Central memory CD4-positive, alpha-beta T cell (primary cell): Measurements from ENCODE around the gene TEX11.
"Not testable (repeated sequence)": the region's sequence is repeated elsewhere in the genome, so short reads cannot be mapped to it uniquely, and the experiment has no call there.

Experiments used
- DNase-seq: peaks from one replicate; pipeline ENCODE4 v3.0.0; 2022

Gene TEX11

DNA sequence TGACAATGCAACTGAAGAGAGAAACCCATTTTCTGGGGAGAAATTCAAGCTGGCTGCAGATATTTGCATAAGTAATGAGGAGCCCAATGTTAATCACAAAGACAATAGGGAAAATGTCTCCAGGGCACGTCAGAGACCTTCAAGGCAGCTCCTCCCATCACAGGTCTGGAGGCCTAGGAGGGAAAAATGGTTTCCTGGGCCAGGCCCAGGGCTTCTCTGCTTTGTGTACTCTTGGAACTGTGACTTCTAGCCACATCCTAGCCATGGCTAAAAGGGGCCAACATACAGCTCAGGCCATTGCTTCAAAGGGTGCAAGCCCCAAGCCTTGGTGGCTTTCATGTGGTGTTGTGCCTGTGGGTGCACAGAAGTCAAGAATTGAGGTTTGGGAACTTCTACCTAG is 321.4 kb downstream of the TEX11 start:
- not testable (repeated sequence) for DNase-seq

DNA sequence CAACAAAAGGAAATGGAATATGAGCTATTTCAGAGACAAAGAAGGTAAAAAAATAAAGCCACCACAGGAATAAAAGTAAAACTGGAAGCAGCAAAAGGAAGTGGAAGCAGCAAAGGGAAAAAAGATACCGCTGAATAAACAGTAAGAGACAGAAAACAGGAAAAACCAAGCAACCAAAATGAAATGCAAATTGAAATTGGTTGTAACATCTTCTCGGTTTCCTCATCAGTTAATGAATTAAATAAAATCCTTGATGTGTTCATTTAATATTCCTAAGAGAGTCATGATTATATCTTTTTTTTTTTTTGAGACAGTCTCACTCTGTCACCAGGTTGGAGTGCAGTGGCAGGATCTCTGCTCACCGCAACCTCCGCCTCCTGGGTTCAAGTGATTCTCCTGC is 331.1 kb downstream of the TEX11 start:
- DNase-seq = no peak

DNA sequence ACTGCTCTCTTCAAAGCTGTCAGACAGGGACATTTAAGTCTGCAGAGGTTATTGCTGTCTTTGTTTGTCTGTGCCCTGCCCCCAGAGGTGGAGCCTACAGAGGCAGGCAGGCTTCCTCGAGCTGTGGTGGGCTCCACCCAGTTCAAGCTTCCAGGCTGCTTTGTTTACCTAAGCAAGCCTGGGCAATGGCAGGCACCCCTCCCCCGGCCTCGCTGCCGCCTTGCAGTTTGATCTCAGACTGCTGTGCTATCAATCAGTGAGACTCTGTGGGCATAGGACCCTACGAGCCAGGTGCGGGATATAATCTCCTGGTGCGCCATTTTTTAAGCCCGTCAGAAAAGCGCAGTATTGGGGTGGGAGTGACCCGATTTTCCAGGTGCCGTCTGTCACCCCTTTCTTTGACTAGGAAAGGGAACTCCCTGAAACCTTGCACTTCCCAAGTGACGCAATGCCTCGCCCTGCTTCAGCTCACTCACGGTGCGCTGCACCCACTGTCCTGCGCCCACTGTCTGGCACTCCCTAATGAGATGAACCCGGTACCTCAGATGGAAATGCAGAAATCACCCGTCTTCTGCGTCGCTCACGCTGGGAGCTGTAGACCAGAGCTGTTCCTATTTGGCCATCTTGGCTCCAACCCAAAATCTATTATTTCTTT is 338.5 kb downstream of the TEX11 start:
- not testable (repeated sequence) for DNase-seq

DNA sequence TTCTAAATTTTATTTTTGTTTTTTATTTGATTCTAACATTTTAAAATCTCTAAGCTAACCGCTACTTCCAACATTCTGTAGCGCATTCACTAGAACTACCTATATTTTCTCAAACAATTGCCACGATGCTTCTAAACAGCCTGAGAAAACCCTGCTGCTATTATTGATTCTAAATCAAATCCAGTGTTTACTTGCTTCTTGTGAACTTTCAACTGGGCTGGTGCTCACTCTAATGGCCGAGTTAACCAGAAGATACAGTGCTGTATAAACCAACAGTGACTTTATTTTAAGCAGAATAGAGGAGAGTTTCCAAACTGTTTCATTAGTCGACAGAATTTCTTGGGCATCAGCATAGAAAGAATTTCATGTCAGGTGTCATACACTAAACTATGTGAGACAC is 353.6 kb downstream of the TEX11 start:
- no peak for DNase-seq

DNA sequence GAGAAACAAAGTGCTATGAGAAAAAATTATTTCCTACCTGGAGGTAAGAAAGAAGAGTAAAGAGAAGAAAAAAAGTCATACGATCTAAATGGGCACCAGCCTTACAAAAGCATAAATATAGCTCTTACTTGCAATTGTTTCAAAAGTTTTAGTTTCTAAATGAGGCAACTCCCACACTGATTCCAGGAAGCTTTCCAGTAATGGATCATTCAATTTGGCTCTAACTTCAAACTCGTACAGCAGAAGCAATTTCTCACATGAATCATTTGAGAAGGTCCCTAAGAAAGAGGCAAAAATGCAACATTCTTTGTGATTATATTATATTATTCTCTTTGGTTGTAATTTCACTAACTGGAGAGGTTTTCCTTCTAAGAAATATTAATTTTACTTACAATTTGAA is 354.0 kb downstream of the TEX11 start:
- DNase-seq = no peak

DNA sequence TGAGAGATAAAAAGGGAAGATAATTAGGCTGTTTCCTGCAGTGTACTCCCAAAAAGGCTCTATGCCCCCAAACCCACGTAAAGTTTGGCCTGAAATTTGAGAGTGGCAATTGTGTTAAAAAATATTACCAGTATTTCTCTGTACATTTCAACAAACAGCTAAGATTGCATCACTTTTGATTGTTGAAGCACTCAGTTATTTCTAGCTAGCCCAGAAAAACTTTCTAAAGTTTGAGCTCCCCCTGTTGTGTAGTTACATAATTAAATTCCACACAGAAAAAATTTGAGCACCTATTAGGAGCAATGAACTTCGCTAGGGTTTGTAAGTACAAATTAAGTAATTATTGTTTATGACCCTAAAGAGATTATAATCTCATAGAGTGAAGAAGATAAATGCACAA is 354.4 kb downstream of the TEX11 start:
- DNase-seq = no peak

DNA sequence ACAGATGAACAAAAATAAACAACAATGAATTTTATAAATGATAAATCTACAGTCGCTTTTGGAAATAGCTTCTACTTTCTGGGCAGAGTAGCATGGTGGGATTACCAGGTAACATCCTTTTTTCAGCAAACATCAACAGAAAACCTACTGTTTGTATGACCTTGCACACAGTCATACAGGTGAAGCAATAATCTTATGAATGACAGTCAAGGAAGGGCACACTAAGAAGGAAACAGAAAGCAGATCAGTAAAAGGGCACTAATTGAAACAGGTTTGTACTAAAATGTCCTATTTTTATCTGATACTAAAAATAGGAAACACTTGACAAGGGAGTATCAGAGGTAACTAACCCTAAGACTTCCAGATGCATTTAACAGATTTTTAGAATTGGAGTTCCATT is 355.0 kb downstream of the TEX11 start:
- no peak for DNase-seq

DNA sequence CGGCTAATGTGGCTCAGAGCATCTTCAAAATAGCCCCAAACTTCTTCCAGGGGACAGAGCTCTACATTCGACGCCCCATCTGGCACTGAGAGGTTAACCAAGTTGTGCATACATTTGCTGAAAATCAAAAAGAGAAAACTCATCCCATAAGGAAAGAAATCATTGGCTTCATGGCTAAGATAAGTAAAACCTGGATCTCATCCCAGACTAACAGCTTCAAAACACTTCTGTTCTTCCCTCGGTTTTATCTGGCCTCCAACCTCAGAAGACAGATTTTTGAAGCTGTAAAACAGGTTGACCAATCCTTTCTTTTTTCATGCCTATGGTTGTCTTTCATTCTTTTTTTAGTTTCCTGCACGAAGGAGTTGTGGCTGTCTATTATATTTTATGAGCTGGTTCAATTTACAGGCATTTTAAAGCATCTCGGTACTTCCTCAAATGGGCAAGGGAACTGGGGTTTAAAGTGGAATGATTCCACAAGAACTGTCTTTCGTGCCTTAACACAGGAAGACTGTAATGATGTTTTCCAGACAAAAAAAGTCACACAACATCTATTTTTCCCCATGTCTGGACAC is 356.3 kb downstream of the TEX11 start:
- no peak for DNase-seq

DNA sequence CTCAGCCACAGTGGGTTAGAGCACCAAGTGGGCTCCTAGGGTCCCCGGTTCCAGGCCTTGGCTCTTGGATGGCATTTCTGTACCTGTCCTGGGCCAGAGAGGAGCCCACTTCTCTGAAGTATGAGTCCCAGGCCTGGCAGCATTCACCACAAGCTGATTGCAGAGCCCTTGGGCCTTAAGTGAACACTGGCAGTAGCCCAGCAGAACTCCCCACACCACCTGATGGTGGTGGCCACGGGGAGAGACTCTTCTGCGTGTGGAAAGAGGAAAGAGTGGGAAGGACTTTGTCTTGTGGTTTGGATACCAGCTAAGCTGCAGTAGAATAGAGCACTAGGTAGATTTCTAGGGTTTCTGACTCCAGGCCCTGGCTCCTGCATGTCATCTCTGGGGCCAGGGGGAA is 359.1 kb downstream of the TEX11 start:
- no peak for DNase-seq

DNA sequence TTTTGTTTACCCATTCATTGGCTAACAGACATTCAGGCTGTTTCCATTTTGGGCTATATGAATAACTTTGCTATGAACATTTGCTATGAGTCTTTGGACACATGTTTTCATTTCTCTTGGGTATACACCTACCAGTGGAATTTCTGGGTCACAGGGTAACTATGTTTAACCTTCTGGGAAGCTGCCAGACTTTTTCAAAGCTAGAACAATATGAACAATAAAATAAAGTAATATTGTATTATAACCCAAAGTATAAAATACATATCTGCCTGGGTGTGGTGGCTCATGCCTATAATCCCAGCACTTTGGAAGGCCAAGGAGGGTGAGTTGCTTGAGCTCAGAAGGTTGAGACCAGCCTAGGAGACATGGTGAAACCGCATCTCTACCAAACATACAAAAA is 373.3 kb downstream of the TEX11 start:
- DNase-seq = no peak

DNA sequence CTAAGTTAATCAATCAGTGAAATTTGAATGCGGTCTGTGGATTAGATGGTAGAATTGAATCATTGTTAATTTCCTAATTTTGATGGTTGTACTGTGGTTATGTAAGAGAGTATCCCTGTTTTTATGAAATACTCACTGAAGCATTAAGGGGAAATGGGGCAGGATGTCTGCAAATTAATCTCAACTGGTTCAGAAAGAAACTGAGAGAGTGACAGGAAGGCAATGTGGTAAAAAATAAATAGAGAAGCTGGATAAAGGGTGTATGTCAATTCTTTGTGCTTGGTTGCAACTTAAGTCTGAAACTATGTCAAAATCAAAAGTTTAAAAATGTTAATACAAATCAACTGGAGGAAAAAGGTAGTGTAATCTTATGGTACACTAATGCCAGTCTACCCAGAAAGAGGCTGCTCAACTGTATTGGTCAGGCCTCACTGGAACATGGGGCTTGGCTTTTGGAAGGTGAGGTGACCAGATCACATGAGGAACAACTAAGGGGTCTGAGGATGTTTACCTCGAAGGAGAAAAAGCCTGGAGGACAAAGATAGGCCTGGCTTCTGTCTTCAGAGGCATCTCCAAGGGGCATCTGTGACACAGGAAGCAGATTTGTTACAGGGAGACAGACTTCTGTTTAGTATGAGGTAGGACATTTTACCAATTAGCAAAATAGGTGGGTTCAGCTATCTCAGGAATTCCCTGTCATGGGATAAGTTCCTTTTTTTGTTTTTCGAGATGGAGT is 380.7 kb downstream of the TEX11 start:
- DNase-seq = no peak

DNA sequence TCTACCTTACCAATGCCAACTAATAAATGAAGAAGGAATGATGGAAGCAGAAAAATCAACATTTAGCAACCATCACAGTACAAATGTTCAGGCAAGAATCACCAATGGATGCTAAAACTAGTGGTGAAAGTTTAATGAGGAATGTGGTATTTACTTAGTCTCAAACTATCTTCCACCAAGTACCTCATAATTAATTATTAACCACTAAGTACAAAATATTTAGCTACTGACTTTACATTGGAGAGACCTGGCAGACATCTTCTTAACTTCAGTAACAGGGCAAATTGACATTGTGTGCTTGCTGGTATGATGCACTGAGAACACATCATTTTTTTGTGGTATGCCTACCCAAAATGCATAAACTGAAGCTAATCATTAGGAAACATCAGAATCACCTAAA is 381.5 kb downstream of the TEX11 start:
- DNase-seq = no peak

DNA sequence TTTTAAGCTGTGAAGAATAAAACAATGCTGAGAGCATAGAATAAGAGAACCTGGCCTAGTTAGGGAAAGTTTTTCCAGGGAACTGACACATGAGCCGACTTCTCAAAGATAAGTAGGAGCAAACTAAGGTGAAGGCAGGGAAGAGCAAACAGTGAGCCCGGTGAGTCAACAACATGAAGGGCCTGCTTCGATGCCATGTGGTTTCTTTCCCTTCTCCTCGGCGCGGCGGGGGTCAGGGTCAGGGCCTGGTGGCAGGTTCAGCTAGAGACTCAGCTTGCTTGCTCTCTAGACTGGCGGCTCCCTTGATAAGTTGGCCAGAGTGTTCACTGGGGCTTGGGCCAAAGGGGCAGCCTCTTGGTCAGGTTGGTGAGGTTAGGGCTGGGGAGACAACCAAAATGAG is 382.8 kb downstream of the TEX11 start:
- no peak for DNase-seq

DNA sequence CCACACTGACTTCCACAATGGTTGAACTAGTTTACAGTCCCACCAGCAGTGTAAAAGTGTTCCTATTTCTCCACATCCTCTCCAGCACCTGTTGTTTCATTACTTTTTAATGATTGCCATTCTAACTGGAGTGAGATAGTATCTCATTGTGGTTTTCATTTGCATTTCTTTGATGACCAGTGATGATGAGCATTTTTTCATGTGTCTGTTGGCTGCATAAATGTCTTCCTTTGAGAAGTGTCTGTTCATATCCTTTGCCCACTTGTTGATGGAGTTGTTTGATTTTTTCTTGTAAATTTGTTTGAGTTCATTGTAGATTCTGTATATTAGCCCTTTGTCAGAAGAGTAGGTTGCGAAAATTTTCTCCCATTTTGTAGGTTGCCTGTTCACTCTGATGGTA is 392.8 kb downstream of the TEX11 start:
- not testable (repeated sequence) for DNase-seq

DNA sequence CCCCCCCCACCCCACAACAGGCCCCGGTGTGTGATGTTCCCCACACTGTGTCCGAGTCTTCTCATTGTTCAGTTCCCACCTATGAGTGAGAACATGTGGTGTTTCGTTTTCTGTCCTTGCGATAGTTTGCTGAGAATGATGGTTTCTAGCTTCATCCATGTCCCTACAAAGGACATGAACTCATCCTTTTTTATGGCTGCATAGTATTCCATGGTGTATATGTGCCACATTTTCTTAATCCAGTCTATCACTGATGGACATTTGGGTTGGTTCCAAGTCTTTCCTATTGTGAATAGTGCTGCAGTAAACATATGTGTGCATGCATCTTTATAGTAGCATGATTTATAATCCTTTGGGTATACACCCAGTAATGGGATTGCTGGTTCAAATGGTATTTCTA is 393.2 kb downstream of the TEX11 start:
- DNase-seq = not testable (repeated sequence)

DNA sequence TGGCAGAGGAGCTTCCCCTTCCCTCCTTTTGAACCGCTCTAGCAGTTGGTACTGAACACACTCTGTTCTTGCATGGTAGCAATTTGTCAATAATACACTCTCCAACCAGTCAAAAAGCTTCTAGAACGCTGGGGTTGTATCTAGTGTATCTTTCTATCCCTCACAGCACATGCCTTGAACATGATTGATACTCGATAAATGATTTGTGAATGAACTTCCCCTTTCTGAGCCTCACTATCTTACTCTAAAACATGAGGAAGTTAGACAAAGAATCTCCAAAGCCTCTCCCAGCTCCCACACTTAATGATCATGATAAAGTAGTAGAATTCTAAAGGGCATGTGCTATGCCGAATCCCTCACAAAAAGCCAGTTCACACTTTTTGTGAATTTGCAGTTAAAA is 399.4 kb downstream of the TEX11 start:
- DNase-seq = no peak

DNA sequence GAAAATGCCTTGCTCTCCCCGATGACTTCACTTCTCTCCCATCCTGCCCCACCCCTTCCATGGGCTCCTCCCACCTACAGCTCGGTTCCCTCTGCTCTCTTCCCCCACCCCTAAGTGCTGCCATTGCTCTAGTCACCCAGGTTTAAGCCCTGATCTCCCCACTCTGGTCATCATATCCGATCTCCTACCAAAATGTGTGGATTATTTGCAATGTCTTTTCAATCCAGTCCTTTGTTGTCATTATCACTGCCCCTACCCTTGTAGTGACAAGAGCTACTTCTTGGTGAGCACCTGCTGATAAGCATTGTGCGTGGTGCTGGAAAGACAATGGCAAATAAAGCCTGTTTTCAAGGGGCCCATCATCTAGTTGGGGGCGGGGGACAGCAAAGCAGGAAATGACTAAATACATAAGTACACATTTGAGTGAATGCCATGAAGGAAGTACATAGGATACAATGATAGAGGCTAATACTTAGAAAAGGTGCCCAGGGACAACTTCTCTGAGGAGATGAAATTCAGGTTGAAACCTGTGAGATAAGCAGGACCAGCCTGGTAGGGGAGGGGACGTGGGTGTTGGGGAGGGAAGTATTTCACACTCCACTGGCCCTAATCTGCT is 400.1 kb downstream of the TEX11 start:
- no peak for DNase-seq

DNA sequence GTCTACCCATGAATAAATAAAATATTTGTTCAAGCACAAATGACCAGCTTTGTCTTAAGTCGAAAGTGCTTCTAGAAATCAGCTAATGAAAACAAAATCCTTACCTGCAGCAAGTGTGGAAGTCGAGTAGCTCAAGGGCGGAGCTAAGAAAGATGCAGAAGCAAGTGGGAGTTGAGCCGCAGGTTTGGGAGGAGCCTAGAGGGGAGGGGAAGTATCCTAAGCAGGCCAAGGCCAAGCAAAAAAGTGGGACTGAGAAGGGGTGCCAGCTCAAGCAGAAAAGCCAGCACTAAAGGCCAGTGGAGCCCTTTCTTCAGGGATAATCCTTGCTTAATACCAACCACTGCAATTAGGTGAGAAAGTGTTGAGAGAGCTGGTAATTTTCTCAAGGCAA is 403.1 kb downstream of the TEX11 start:
- DNase-seq = no peak

DNA sequence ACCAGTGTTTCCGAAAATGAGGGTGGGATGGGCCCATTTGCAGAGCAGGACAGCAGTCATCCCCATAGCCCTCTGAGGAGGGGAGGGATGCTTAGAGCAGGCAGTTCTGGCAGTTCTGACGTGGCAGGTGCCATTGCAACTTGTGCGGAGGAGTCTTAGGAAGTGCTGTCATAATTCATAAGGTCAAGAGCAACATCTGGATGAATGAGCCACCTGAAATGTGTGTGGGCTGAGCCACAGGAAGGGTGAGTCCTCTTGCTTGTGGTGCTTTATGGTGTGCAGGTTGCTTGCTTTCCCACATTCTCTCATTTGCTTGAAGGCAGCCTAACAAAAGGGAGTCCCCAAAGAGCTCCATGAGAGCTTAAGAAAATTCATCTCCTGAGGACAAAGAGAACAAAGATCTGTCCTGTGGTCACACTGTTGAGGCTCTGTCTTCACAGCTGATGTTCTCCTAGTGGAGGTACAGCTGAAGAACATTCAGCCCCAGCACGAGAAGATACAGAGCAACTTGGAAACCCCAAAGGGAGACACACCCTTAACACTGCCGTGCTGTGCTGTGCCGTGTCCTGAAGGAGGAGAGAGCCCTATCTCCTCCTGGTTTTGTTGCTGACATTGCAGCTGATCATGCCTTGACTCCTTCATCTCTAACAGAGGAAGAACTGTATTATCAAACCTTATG is 403.6 kb downstream of the TEX11 start:
- no peak for DNase-seq

DNA sequence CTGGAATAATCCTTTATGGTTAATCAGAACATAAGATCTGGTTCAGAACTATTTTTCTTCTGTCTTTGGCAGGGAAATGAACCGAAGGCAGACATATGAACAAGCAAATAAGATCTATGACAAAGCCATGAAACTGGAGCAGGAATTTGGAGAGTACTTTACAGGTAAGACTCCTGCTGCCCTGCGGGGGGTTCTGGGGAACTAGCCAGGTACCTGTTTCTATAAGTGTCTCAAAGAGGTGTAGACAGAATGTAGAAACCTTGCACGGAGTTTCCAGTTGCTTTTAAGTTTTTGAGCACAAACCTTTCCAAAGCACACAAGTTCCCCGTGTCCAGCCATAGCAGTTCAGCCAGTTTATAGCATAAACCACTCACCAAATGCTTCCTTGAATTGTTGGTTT is 407.7 kb downstream of the TEX11 start:
- DNase-seq = no peak

DNA sequence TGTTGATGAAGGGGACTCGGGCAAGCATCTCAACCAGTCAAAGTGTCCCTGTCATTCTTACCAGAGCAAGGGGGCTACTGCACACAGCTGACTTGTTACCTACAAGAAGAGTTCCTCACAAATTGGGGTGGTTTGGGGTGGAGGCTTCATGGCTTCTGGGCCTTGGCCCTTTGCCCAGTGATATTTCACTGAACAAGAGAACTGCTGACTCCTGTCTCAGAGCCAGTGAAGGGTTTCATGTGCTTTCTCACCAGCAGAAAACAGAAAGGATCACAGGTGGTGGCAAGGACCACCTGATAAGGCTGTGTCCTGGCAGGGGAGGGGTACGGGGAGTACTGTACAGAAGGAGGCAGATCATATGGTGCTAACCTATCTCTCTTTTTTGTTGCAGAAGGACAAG is 410.4 kb downstream of the TEX11 start:
- no peak for DNase-seq

DNA sequence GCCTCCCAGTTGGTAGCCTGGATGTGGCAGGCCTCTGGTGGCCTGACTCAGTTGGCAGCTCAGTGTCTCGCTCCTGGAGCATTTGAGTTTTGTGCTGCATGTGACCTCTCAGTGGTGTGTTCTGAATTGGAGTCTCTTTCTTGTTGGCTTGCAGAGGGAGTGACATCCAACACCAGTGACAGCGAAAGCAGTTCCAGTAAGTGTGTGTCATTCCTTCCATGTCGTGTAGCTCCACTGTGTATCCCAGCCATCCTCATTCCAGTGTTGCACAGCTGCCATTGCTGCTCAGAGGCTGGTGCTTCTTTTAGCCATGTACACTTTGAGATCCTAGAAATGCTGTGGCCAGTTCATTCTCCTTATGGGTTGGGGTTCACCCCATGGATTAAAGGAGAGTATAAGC is 411.5 kb downstream of the TEX11 start:
- no peak for DNase-seq

DNA sequence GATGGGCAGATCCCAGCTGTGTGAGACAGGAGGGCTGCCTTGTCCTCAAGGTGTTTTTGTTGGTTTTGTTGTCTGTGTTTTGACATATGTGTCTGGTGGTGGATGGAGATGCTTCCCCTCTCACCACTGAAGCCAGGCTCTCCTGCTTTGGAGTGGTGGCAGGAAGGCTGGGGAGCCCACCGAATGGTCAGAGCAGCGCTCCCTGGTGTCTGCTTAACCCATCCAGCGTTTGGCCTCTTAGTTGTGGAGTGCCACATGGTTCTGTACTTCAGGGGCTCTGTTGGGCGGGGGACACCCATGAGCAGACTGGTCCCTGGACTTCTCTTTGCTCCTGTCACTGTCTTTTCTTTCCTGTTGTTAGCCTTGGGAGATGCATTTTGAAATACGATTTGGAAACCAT is 412.0 kb downstream of the TEX11 start:
- no peak for DNase-seq

DNA sequence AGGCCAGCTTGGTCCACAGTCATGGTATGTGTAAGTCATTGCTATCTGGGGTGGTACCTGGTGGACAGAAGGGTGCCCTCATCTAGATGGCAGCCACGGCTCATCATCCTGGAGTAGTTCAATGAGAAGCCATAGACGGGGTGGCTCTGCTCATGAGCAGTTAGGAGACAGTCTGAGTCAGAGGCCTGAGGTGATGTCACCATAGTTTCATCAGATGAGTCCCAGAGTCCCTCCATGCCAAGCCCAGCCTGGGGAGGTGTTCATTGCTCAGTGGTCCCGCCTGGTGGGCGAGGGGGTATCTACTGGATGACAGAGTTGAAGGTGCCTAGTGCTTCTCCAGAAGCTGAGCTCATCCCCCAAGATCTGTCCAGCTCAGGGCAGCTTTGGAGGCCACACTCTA is 414.1 kb downstream of the TEX11 start:
- DNase-seq = no peak
